ENCODE measurements around the gene CUBN.
"Not testable (repeated sequence)": the region's sequence is repeated elsewhere in the genome, so short reads cannot be mapped to it uniquely, and the experiment has no call there.

The CUBN gene

DNA sequence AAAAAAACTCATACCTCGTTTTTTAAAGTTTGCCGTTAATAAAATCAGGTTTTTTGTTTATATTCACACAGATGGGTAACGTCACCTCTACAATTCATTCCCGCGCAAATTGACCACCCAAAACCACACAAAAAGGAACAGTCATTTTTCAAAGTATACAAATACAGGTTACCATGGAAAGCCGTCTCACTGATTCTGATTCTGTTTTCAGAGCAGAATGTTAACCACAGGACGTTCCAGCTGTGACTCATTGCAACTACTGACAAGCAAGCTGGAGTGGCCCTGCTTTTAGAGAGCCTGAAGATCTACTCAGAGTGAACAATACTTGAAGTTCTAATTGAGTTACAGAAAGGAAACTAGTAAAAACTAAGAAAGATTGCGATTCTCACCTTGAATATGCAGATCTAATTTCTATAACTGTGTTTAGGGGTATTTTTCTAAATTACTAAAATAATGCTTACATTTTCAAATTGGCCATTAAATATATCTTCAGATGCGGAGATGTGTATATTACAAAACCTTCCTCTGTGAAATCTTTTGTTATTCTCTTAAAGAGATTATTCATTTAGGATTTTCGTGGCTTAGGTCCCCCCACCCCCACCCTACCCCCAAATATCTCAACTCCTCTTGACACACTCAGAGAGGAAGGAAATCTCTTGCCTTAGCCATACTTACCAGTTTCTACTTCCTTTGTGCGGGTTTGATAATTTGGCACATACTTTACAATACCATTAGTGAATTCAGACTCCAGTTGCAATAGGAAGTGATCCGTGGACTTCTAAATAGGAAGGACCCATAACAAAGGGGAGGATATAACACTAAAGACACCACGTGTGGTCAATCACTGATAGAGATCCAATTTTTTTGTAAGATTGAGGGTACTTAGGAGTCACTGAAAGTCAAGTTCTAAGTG is 106.0 kb downstream of the CUBN start:
- H3K9me3 Mint-ChIP-seq, result peaks cover 6 to 7% of the 10 kb centered on the region in 2 donors
- peak; percentile 71 for DNase-seq
- ATAC-seq (replicated peaks), result peak; percentile 92 to 93
- peaks cover 6 to 10% of the 10 kb centered on the region in 2 donors for H3K36me3 Mint-ChIP-seq
- H3K4me1 Mint-ChIP-seq, result peaks cover 17 to 35% of the 10 kb centered on the region in 2 donors
- H3K27ac Mint-ChIP-seq, result peak overlapping the region; percentile 51
- no peaks in the 10 kb centered on the region for H3K27me3 Mint-ChIP-seq
- peak overlapping the region; percentile 31 to 45 for H3K4me3 Mint-ChIP-seq

GRCh38 chr10:17022896-17023295 is 106.7 kb downstream of the CUBN start:
- no peaks in the 10 kb centered on the region for H3K27me3 Mint-ChIP-seq
- H3K9me3 Mint-ChIP-seq, result peaks cover 6 to 7% of the 10 kb centered on the region in 2 donors
- peaks cover 10% of the 10 kb centered on the region in 2 donors for H3K36me3 Mint-ChIP-seq
- H3K4me3 Mint-ChIP-seq, result peak overlapping the region in 1 of 2 donors; percentile 6
- H3K4me1 Mint-ChIP-seq, result peaks cover 15 to 30% of the 10 kb centered on the region in 2 donors
- ATAC-seq (replicated peaks) (no peak), DNase-seq (no peak)
- peak overlapping the region; percentile 26 for H3K27ac Mint-ChIP-seq

GRCh38 chr10:17022466-17022825 is 107.2 kb downstream of the CUBN start:
- H3K36me3 Mint-ChIP-seq, result peaks cover 13 to 14% of the 10 kb centered on the region in 2 donors
- DNase-seq, result no peak
- no peak overlapping the region for H3K4me3 Mint-ChIP-seq
- H3K9me3 Mint-ChIP-seq, result peaks cover 8 to 10% of the 10 kb centered on the region in 2 donors
- ATAC-seq (replicated peaks), result no peak
- H3K27ac Mint-ChIP-seq, result no peak overlapping the region
- peaks cover 15 to 30% of the 10 kb centered on the region in 2 donors for H3K4me1 Mint-ChIP-seq
- no peaks in the 10 kb centered on the region for H3K27me3 Mint-ChIP-seq

- no peaks in the 10 kb centered on the region for H3K27me3 Mint-ChIP-seq
- H3K4me3 Mint-ChIP-seq, result no peak overlapping the region
- H3K9me3 Mint-ChIP-seq, result peaks cover 8 to 10% of the 10 kb centered on the region in 2 donors
- H3K27ac Mint-ChIP-seq, result peak overlapping the region; percentile 47
- ATAC-seq (replicated peaks) (no peak), DNase-seq (no peak)
- peaks cover 13 to 14% of the 10 kb centered on the region in 2 donors for H3K36me3 Mint-ChIP-seq
- peaks cover 13 to 26% of the 10 kb centered on the region in 2 donors for H3K4me1 Mint-ChIP-seq
These were observed 107.8 kb downstream of the CUBN start for GRCh38 chr10:17021656-17022465.

- Mint-ChIP-seq H3K27me3 (no peaks in the 10 kb centered on the region), H3K4me3 (no peak overlapping the region), H3K36me3 (peaks cover 13 to 14% of the 10 kb centered on the region in 2 donors), H3K4me1 (peaks cover 6 to 16% of the 10 kb centered on the region in 2 donors), H3K27ac (no peak overlapping the region), H3K9me3 (peaks cover 8 to 10% of the 10 kb centered on the region in 2 donors)
- ATAC-seq (replicated peaks), result no peak
- no peak for DNase-seq
These were observed 109.9 kb downstream of the CUBN start for GRCh38 chr10:17019696-17020095.

GRCh38 chr10:17013131-17013983 is 116.3 kb downstream of the CUBN start:
- H3K4me1 Mint-ChIP-seq; DNase-seq; H3K4me3 Mint-ChIP-seq; H3K27me3 Mint-ChIP-seq; H3K27ac Mint-ChIP-seq; H3K9me3 Mint-ChIP-seq; ATAC-seq (replicated peaks): not testable (repeated sequence)
- peaks cover 13 to 22% of the 10 kb centered on the region in 2 donors for H3K36me3 Mint-ChIP-seq

GRCh38 chr10:17012731-17013130 is 116.9 kb downstream of the CUBN start:
- not testable (repeated sequence) for ATAC-seq (replicated peaks); H3K4me1 Mint-ChIP-seq; H3K27ac Mint-ChIP-seq; H3K27me3 Mint-ChIP-seq; H3K4me3 Mint-ChIP-seq; H3K9me3 Mint-ChIP-seq; DNase-seq
- peaks cover 10 to 21% of the 10 kb centered on the region in 2 donors for H3K36me3 Mint-ChIP-seq

- no peak overlapping the region for H3K4me3 Mint-ChIP-seq
- H3K27ac Mint-ChIP-seq, result no peak overlapping the region
- DNase-seq, result no peak
- H3K4me1 Mint-ChIP-seq, result peaks cover 0 to 2% of the 10 kb centered on the region in 2 donors
- no peak for ATAC-seq (replicated peaks)
- H3K9me3 Mint-ChIP-seq, result peaks cover 0 to 4% of the 10 kb centered on the region in 2 donors
- H3K36me3 Mint-ChIP-seq, result peaks cover 8 to 18% of the 10 kb centered on the region in 2 donors
- peaks cover 3 to 8% of the 10 kb centered on the region in 2 donors for H3K27me3 Mint-ChIP-seq
These were observed 119.1 kb downstream of the CUBN start for GRCh38 chr10:17010363-17011145.

DNA sequence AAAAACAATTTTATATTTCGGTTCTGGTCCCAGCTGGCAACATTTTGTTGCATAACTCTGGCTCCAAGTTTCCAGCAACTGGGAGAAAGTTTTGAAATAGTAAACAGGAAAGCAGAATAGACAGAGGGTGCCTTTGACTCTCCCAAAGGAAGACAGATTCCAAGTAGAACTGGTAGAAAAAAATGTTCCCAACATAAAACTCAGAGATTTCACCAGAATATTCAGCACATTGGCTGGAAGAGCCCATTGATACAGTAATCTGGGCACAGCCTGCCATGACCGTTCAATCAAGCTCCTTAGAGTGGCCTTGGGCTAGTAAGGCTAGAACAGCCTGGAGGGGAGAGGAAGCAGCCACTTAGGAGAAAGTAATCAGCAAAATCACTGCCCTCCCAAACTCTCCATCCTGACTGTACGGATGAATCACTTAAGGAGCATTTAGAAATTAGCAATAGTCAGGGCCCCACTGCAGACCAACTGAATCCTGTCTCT is 120.4 kb downstream of the CUBN start:
- peaks cover 0 to 2% of the 10 kb centered on the region in 2 donors for H3K4me1 Mint-ChIP-seq
- no peak for DNase-seq
- no peak for ATAC-seq (replicated peaks)
- H3K36me3 Mint-ChIP-seq, result peaks cover 8 to 18% of the 10 kb centered on the region in 2 donors
- H3K27ac Mint-ChIP-seq, result no peak overlapping the region
- H3K27me3 Mint-ChIP-seq, result peaks cover 13 to 16% of the 10 kb centered on the region in 2 donors
- no peak overlapping the region for H3K4me3 Mint-ChIP-seq
- H3K9me3 Mint-ChIP-seq, result peaks cover 3 to 4% of the 10 kb centered on the region in 2 donors

DNA sequence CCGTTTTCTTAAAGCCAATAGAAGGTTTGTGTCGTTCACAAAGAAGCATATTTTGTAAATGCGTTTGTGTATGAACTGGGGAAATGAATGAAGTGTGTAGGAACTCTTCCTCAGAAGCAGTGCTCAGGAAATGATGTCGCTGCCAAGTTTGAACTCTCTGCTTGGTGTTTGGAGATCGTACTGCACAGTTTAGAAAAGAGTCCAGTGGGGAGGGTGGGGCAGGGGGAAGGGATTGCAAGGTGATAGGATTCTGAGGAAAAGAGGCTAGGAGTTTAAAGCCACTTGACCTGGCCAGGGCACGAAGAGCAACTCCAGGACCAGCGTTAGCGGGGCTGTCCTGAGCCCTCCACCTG is 122.2 kb downstream of the CUBN start:
- DNase-seq (no peak), ATAC-seq (replicated peaks) (no peak)
- H3K9me3 Mint-ChIP-seq, result peaks cover 2 to 3% of the 10 kb centered on the region in 2 donors
- H3K4me3 Mint-ChIP-seq, result no peak overlapping the region
- peaks cover 17 to 23% of the 10 kb centered on the region in 2 donors for H3K27me3 Mint-ChIP-seq
- H3K4me1 Mint-ChIP-seq, result peaks cover 6% of the 10 kb centered on the region in 2 donors
- H3K36me3 Mint-ChIP-seq, result peaks cover 8 to 14% of the 10 kb centered on the region in 2 donors
- H3K27ac Mint-ChIP-seq, result no peak overlapping the region

- Mint-ChIP-seq H3K4me1 (peaks cover 9 to 12% of the 10 kb centered on the region in 2 donors), H3K27me3 (peaks cover 17 to 23% of the 10 kb centered on the region in 2 donors), H3K4me3 (no peak overlapping the region), H3K9me3 (peaks cover 2 to 3% of the 10 kb centered on the region in 2 donors), H3K27ac (no peak overlapping the region), H3K36me3 (peaks cover 6 to 9% of the 10 kb centered on the region in 2 donors)
- no peak for ATAC-seq (replicated peaks)
- no peak for DNase-seq
These were observed 122.8 kb downstream of the CUBN start for GRCh38 chr10:17006631-17007417.
